GM21619 (cell line): Measurements from ENCODE around the gene EIF1AD.
A peak's percentile ranks its signal among the peaks of the same experiment; 100 is the strongest.
"Not testable (repeated sequence)": the region's sequence is repeated elsewhere in the genome, so short reads cannot be mapped to it uniquely, and the experiment has no call there.

Experiments
- ATAC-seq: cut with Tn5 transposase; IDR thresholded peaks from one replicate; pipeline ENCODE4 v1.9.1; 2021; ENCODE audit not compliant: unreplicated experiment

Gene EIF1AD

GRCh38 chr11:65973439-65974110 is 28.4 kb downstream of the EIF1AD start:
- ATAC-seq = no peak

DNA sequence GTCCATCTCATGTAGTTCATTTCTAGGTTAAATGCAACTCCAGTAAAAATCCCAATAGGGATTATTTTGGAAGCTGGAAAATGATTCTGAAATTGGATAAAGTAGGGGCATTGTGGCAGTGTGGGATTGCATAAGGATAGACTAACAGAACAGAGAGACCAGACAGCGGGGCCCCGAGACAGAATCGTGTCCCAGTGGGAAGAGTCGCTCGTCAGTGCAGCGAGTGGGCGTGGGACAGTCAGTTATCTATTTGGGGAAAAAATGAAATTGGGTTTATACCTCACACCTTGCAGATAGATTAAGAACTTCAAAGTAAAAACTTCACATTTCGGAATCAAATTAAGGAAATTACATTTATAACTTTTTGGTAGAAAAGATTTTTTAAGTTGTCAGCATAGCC is 29.8 kb downstream of the EIF1AD start:
- no peak for ATAC-seq

DNA sequence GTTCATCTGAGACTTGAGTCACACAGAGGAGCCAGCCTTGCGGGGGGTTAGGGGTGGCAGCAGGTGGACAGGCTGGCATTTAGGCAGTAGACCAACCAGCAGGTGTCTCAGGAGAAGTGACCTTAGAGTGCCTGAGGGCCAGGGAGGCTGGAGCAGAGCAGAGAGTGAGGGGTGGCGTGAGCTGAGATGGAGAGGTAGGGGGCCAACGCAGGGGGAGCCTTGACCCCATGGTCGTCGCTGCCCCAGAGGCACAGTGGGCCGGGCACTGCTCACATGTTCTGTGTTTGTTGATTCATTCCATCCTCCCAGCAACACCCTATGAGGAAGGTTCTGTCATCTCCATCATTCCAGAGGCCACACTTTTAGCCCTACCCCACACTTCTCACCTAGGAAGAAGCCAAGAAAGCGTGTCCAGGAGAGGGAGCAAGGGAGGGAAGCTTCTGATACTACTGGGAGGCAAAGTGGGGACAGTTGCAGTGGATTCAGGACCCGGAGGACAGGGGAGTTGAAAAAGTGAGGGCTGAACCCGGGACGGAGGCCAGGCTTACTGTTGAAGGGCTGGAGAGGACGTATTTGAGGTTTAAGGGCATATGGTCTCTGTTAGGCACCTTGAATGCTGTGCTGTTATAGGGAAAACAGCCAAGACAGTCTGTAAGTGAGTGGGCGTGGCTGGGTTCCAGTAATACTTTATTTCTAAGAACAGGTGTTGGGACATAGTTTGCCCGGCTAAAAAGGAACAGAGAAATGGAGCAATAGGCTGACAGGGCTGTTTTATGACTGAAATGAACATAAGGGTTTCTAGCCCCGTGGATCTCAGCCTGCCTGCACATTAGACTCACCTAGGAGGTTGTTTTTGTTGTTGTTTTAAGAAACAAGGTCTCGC is 33.1 kb downstream of the EIF1AD start:
- no peak for ATAC-seq

DNA sequence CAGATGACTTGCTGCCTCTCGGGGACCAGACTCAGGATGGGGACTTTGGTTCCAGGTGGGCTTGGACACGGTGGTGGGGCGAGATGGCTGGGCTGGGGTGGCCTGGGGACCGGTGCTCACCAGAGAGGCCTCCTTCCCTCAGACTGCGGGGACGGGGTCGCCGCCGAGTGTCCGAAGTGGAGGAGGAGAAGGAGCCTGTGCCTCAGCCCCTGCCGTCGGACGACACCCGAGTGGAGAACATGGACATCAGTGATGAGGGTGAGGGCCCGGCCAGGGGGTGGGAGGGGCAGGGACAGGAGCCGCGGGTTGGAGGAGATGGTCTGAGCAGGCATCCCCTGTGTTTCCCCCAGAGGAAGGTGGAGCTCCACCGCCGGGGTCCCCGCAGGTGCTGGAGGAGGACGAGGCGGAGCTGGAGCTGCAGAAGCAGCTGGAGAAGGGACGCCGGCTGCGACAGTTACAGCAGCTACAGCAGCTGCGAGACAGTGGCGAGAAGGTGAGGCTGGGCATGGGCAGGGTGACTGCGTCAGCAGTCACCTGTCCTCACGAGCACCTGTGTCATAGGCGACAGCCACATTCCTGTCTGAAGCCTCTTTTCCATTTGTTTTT is 34.5 kb downstream of the EIF1AD start:
- ATAC-seq = no peak

DNA sequence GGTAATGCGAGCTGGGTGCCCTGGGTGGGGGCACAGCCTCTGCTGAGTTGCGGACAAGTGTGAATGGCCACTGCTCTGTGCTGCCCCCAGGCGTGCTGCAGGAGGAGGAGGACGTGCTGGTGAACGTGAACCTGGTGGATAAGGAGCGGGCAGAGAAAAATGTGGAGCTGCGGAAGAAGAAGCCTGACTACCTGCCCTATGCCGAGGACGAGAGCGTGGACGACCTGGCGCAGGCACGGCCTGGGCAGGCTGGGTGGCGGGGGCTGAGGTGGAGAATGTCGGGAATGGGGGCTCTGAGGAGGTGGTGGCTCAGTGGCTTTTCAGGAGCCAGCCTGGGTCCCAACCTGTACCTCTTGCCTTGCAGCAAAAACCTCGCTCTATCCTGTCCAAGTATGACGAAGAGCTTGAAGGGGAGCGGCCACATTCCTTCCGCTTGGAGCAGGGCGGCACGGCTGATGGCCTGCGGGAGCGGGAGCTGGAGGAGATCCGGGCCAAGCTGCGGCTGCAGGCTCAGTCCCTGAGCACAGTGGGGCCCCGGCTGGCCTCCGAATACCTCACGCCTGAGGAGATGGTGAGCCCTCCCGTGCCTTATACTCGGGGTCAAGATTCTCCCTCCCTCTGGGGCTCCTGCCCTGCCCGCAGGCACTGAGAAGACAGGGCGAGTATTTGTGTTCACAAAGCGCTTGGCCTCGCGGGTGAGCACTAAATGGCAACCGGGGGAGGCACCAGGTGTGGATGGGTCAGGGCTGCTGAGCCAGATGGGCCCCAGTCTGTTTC is 35.8 kb downstream of the EIF1AD start:
- ATAC-seq = no peak

DNA sequence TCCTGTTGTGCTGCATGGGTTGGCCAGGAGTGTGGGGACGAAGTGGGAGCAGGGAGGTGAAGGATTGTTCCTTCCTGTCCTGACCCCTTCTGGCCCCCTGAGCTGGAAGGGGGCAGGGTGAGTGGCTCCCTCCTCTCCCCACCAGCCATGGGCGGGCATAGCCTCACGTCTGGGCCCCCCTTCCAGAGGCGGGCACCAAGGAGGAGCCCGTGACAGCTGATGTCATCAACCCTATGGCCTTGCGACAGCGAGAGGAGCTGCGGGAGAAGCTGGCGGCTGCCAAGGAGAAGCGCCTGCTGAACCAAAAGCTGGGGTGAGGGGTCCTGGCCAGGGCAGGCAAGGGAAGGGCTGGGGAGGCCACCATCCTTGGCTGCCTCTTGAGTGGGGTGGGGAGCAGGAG is 37.1 kb downstream of the EIF1AD start:
- ATAC-seq = no peak

- no peak for ATAC-seq
Observed at GRCh38 chr11:65962141-65962564, 39.8 kb downstream of the EIF1AD start.

GRCh38 chr11:65961267-65962140 is 40.5 kb downstream of the EIF1AD start, which contains the start of gene SART1:
Gene SART1 (plus strand): TSS chr11:65961734. CDS start chr11:65961781, 47 bp downstream.
- ATAC-seq = peak; percentile 81

GRCh38 chr11:65960824-65961266 is 41.1 kb downstream of the EIF1AD start:
- no peak for ATAC-seq

DNA sequence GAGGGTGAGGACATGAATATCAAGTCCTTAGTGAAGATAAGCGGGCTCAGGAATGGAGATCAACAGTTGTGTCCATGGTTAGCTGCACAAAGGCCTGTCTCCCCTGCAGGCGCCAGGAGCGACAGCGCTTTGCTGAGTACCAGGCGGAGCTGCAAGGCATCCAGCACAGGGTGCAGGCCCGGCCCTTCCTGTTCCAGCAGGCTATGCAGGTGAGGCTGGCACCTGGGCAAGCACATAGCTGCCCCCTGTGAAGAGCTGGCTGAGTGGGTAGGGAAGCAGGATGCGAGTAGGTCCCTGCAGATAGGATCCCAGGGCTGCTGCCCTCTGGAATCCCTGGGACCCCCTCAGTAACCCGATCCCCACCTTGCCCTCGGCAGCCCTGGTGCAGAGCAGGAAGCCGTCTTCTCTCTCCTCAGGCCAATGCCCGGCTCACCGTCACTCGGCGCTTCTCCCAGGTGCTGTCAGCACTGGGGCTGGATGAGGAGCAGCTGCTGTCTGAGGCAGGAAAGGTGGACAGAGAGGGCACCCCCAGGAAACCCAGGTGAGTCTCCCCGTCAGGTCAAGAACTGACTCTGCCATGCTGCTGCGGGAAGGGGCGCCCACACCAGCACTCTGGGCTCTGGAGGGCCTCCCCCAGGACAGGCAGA is 43.1 kb downstream of the EIF1AD start:
- ATAC-seq = no peak

GRCh38 chr11:65958291-65958690 is 43.7 kb downstream of the EIF1AD start:
- no peak for ATAC-seq

DNA sequence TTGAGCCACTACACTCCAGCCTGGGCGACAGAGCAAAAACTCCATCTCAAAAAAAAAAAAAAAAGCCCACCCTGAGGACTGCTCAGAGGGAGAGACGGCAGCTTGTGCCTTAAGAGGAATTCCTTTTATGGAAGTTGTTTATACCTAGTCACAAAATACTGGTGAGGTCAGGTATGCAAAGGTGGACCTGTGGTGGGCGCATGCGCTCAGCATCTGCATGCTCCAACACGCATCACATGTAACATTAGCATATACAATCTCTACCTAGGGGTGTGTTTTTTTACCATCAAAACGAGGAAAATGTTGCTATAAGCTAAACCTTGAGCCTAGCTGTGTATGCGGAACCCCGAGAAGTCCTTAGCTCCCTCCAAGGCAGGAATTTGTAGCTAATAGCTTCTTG is 47.2 kb downstream of the EIF1AD start:
- no peak for ATAC-seq

GRCh38 chr11:65953471-65953870 is 48.5 kb downstream of the EIF1AD start:
- no peak for ATAC-seq

- ATAC-seq = no peak
Observed at GRCh38 chr11:65952052-65952521, 49.9 kb downstream of the EIF1AD start.

- not testable (repeated sequence) for ATAC-seq
Observed at GRCh38 chr11:65951641-65952040, 50.3 kb downstream of the EIF1AD start.

DNA sequence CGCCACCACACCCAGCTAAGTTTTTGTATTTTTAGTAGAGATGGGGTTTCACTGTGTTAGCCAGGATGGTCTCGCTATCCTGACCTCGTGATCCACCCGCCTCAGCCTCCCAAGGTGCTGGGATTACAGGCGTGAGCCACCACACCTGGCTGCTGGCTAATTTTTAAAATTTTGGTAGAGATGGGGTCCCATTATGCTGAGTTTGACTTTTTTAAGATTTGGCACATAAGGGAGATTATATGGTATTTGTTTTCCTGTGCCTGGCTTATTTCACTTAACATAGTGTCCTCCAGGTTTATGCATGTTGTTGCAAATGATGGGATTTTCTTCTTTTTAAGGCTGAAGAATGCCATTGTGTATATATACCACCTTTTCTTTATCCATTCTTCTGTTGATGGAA is 51.2 kb downstream of the EIF1AD start:
- ATAC-seq = not testable (repeated sequence)

- ATAC-seq = no peak
Observed at GRCh38 chr11:65947603-65948125, 54.3 kb downstream of the EIF1AD start.

DNA sequence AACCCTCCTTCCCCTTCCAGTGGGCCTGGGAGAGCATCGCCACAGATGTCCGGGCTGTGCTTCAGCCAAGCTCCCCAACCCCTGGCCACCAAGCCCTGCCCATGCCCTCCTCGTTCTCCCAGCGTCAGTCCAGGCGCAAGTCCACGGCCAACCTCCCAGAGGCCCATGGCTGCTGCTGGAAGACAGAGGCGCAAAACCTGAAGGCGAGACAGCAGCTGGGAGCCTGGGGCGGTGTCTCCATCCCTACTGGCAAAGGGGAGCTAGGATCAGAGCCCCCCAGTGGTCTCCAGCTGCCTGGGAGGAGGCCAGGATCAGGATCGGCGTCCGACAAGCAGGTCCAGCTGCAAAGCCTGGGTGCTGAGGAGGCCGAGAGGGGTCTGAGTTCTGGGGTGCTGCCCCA is 54.8 kb downstream of the EIF1AD start:
- no peak for ATAC-seq

DNA sequence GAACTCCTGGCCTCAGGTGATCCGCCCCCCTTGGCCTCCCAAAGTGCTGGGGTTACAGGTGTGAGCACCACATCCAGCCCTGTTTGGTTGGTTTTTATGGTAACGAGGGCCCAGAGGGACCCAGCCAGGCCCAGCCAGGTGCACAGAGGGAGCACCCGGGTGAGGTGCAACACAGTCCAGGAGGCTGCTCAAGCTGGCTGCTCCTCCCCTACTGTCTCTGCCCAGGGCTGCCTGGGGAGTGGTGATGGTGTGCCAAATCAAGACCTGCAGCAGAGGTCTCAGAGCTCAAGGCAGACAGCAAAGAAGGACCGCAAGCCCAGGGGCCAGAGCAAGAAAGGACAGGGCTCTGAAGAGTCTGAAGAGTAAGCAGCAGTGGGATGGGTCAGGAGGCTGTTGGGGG is 55.3 kb downstream of the EIF1AD start:
- ATAC-seq = no peak
